Measurements from ENCODE around the gene RRN3.
"Not testable (repeated sequence)": the region's sequence is repeated elsewhere in the genome, so short reads cannot be mapped to it uniquely, and the experiment has no call there.

The RRN3 gene

GRCh38 chr16:15099366-15099909, 5.4 kb upstream of the RRN3 start:
- DNase-seq: not testable (repeated sequence)

- DNase-seq: not testable (repeated sequence)
Measured at GRCh38 chr16:15096583-15096972, 2.5 kb upstream of the RRN3 start.

GRCh38 chr16:15093571-15093954, 509 bp downstream of the RRN3 start:
- DNase-seq: not testable (repeated sequence)

GRCh38 chr16:15090663-15091269, 3.3 kb downstream of the RRN3 start:
- not testable (repeated sequence) for DNase-seq

- not testable (repeated sequence) for DNase-seq
Measured at GRCh38 chr16:15082788-15083187, 11.3 kb downstream of the RRN3 start.

- not testable (repeated sequence) for DNase-seq
Measured at GRCh38 chr16:15080883-15081282, 13.2 kb downstream of the RRN3 start.

GRCh38 chr16:15076161-15076560, 17.9 kb downstream of the RRN3 start:
- not testable (repeated sequence) for DNase-seq

GRCh38 chr16:15073101-15073500, 21.0 kb downstream of the RRN3 start:
- DNase-seq: no peak

- not testable (repeated sequence) for DNase-seq
Measured at GRCh38 chr16:15071916-15072769, 21.9 kb downstream of the RRN3 start.

- not testable (repeated sequence) for DNase-seq
Measured at GRCh38 chr16:15071013-15071412, 23.1 kb downstream of the RRN3 start.

GRCh38 chr16:15066690-15067089, 27.4 kb downstream of the RRN3 start:
- not testable (repeated sequence) for DNase-seq

- DNase-seq: not testable (repeated sequence)
Measured at GRCh38 chr16:15065961-15066360, 28.1 kb downstream of the RRN3 start.

GRCh38 chr16:15062085-15062810, 31.8 kb downstream of the RRN3 start:
- not testable (repeated sequence) for DNase-seq

GRCh38 chr16:15059324-15059723, 34.7 kb downstream of the RRN3 start:
- no peak for DNase-seq

GRCh38 chr16:15057681-15058417, 36.2 kb downstream of the RRN3 start:
- DNase-seq: no peak

GRCh38 chr16:15055141-15056053, 38.7 kb downstream of the RRN3 start:
- DNase-seq: peak in 12 of 58 donors; percentile 15 to 77 (median 66)

GRCh38 chr16:15054357-15055140, 39.5 kb downstream of the RRN3 start:
- no peak for DNase-seq

GRCh38 chr16:15053904-15054303, 40.2 kb downstream of the RRN3 start:
- no peak for DNase-seq

Data from anterior cingulate cortex (tissue), 58 donors.